Neural cell (in vitro differentiated cells): ENCODE measurements around the gene SMAD7. TPM values are rescaled to one million over a fixed set of nuclear protein-coding genes. Genes with fewer than 3 reads are reported as not detected.

Source experiments
- H2AFZ ChIP-seq: fragments of 200-600, 300-800 bp; sonication (generic), shearing (Covaris generic); 2 replicates; pipeline ENCODE4 v1.6.0; 2014; ENCODE audit warnings: low read depth, mild to moderate bottlenecking, antibody characterized with exemption, low read length, moderate library complexity
- H3F3A ChIP-seq: fragments of 200-600 bp; shearing (Covaris generic); 2 replicates; pipeline ENCODE4 v1.6.1; 2016; ENCODE audit warnings: mild to moderate bottlenecking, moderate library complexity, mixed read lengths, antibody characterized with exemption, low read length; ENCODE audit not compliant: insufficient read depth, poor library complexity, severe bottlenecking
- H3K27ac ChIP-seq: fragments of 200-600, 300-800 bp; sonication (generic), shearing (Covaris generic); 2 replicates; pipeline ENCODE4 v1.5.1; 2014; ENCODE audit warnings: mild to moderate bottlenecking, low read length, moderate library complexity
- H3K27me3 ChIP-seq: fragments of 300-800, 200-600 bp; sonication (generic), shearing (Covaris generic); 2 replicates; pipeline ENCODE4 v1.6.0; 2014; ENCODE audit warnings: mild to moderate bottlenecking, low read depth, low read length, moderate library complexity; ENCODE audit not compliant: insufficient read depth
- H3K36me3 ChIP-seq: fragments of 300-800, 200-600 bp; sonication (generic), shearing (Covaris generic); 2 replicates; pipeline ENCODE4 v1.5.1; 2014; ENCODE audit warnings: mild to moderate bottlenecking, antibody characterized with exemption, low read length, moderate library complexity; ENCODE audit not compliant: insufficient read depth
- H3K4me2 ChIP-seq: fragments of 300-800, 200-600 bp; sonication (generic), shearing (Covaris generic); 2 replicates; pipeline ENCODE4 v1.6.0; 2014; ENCODE audit warnings: mild to moderate bottlenecking, low read length
- H3K4me3 ChIP-seq: fragments of 300-800, 200-600 bp; sonication (generic), shearing (Covaris generic); 2 replicates; pipeline ENCODE4 v1.5.1; 2014; ENCODE audit warnings: mild to moderate bottlenecking, low read length, moderate library complexity
- H3K79me2 ChIP-seq: fragments of 200-600 bp; shearing (Covaris generic); replicated peaks from 2 replicates; pipeline ENCODE4 v1.6.0; 2014; ENCODE audit warnings: mild to moderate bottlenecking, low read length, moderate library complexity; ENCODE audit not compliant: insufficient read depth
- H3K9ac ChIP-seq: fragments of 300-800, 200-600 bp; sonication (generic), shearing (Covaris generic); 2 replicates; pipeline ENCODE4 v1.6.1; 2016; ENCODE audit warnings: mild to moderate bottlenecking, low read length, mixed read lengths
- H3K9me2 ChIP-seq: fragments of 200-600 bp; shearing (Covaris generic); 2 replicates; pipeline ENCODE4 v1.6.1; 2016; ENCODE audit warnings: mild to moderate bottlenecking, low read length, mixed read lengths; ENCODE audit not compliant: insufficient read depth
- H3K9me3 ChIP-seq: fragments of 200-600, 300-800 bp; sonication (generic), shearing (Covaris generic); 2 replicates; pipeline ENCODE4 v1.6.1; 2016; ENCODE audit warnings: mild to moderate bottlenecking, mixed run types, low read length, moderate library complexity, mixed read lengths
- H4K20me1 ChIP-seq: fragments of 200-600 bp; shearing (Covaris generic); 2 replicates; pipeline ENCODE4 v1.6.1; 2016; ENCODE audit warnings: mild to moderate bottlenecking, mixed run types; ENCODE audit not compliant: insufficient read depth
- CTCF ChIP-seq: fragments of 450-650 bp; IDR thresholded peaks from 2 replicates; pipeline ENCODE4 v1.5.1; 2014; ENCODE audit warnings: antibody characterized with exemption, mild to moderate bottlenecking, moderate library complexity; ENCODE audit not compliant: poor library complexity, severe bottlenecking
- EP300 ChIP-seq: fragments of 450-650 bp; conservative IDR thresholded peaks from 2 replicates; pipeline ENCODE4 v1.6.1; 2014; ENCODE audit warnings: antibody characterized with exemption, mild to moderate bottlenecking, moderate library complexity; ENCODE audit not compliant: poor library complexity, severe bottlenecking
- EZH2 ChIP-seq: fragments of 200-600, 300-800 bp; shearing (Covaris generic), sonication (generic); IDR thresholded peaks from 2 replicates; pipeline ENCODE4 v1.6.1; 2014; ENCODE audit warnings: antibody characterized with exemption, low read length, borderline replicate concordance, mild to moderate bottlenecking; ENCODE audit not compliant: insufficient read depth, poor library complexity, severe bottlenecking
- MXI1 ChIP-seq: fragments of 450-650 bp; conservative IDR thresholded peaks from 2 replicates; pipeline ENCODE4 v1.6.1; 2014; ENCODE audit warnings: antibody characterized with exemption, mild to moderate bottlenecking; ENCODE audit not compliant: poor library complexity, severe bottlenecking
- POLR2AphosphoS5 ChIP-seq: IDR thresholded peaks from 2 replicates; pipeline ENCODE4 v1.6.1; 2012
- RAD21 ChIP-seq: fragments of 450-650 bp; conservative IDR thresholded peaks from 2 replicates; pipeline ENCODE4 v1.6.1; 2014; ENCODE audit warnings: antibody characterized with exemption, mild to moderate bottlenecking, moderate library complexity
- REST ChIP-seq: IDR thresholded peaks from 2 replicates; pipeline ENCODE4 v1.6.1; 2012; ENCODE audit warnings: borderline replicate concordance
- SMC3 ChIP-seq: fragments of 450-650 bp; conservative IDR thresholded peaks from 2 replicates; pipeline ENCODE4 v1.6.1; 2014; ENCODE audit warnings: antibody characterized with exemption, mild to moderate bottlenecking, moderate library complexity; ENCODE audit not compliant: poor library complexity
- TAF1 ChIP-seq: IDR thresholded peaks from 2 replicates; pipeline ENCODE4 v1.6.1; 2012; ENCODE audit warnings: low read depth
- polyA plus RNA-seq: library from polyadenylated mRNA; depleted of rRNA; stranded (reverse); fragments of >200 nt; gene quantifications from 2 replicates; pipeline ENCODE4 v1.2.3, GENCODE V29; 2014

The SMAD7 gene
- polyA plus RNA-seq, 1 donor from 2014 or later, result 3.8 TPM

- H3K27ac ChIP-seq, result no peak overlapping the region
- H3K79me2 ChIP-seq, result no peaks in the 10 kb centered on the region
- no peaks in the 10 kb centered on the region for H3F3A ChIP-seq
Observed at GRCh38 chr18:48917579-48918517, 32.9 kb downstream of the SMAD7 start.

More at GRCh38 chr18:48917579-48918517, 32.9 kb downstream of the SMAD7 start:
- Histone ChIP-seq H3K4me2 (no peak overlapping the region), H3K9ac (no peak overlapping the region), H2AFZ (no peak overlapping the region), H3K9me2 (no peaks in the 10 kb centered on the region), H4K20me1 (no peaks in the 10 kb centered on the region), H3K27me3 (no peaks in the 10 kb centered on the region), H3K4me3 (no peak overlapping the region), H3K9me3 (no peaks in the 10 kb centered on the region), H3K36me3 (no peaks in the 10 kb centered on the region)
- TF ChIP-seq REST (no peak), EZH2 (no peak), TAF1 (no peak), POLR2AphosphoS5 (no peak), SMC3 (no peak), MXI1 (no peak), CTCF (no peak), EP300 (no peak), RAD21 (no peak)
